ENCODE data around the gene KIF23. TPM values are rescaled to one million over a fixed set of nuclear protein-coding genes. Genes with fewer than 3 reads are reported as not detected.

KIF23 gene
- total RNA-seq, 4 donors from 2014 or later, result 2.6 to 39.3 (median 4.3) TPM

DNA sequence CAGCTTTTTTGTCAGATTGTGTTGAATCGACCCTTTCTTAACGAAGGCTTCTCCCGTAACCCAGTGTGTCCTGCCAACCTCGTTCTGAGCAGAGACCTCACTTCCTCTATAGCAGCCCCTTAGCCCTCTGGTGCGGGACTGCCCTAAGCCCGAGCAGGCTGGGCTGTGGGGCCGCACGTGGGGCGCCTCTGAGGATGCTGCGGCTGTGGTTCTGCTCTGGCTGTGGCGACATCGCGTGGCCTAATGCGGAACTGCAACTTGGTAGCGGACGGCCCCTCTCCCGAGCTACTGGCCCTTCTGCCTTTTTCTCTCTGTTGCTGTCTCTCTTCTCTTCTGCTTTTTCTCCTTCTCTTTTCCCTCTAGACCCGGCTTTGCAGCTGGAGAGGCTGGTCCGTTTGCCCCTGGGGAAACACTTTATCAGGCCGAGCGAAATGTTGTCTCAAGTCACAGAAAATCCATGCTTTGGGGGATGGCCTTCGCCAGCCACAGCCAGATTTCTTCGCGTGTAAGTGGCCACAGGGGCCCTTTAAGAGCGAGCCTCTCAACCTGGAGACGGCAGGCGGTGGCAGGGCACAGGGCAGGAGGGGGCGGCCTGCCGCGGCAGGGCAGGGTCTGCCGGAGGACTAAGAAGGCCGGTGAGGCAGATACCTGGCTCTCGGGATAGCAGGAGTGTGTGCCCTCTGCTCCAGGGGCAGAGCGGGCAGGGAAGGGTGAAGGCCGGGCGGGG lies 19.4 kb upstream of the KIF23 start:
- Histone ChIP-seq H3K36me3 (no peaks in the 10 kb centered on the region), H3K27ac (no peak overlapping the region), H3K4me3 (no peak overlapping the region), H3K27me3 (no peaks in the 10 kb centered on the region), H3K4me1 (peaks cover 0 to 6% of the 10 kb centered on the region in 2 donors), H3K9me3 (no peaks in the 10 kb centered on the region)
- DNase-seq, result peak; percentile 76 to 90
- TF ChIP-seq, protein P1, sequence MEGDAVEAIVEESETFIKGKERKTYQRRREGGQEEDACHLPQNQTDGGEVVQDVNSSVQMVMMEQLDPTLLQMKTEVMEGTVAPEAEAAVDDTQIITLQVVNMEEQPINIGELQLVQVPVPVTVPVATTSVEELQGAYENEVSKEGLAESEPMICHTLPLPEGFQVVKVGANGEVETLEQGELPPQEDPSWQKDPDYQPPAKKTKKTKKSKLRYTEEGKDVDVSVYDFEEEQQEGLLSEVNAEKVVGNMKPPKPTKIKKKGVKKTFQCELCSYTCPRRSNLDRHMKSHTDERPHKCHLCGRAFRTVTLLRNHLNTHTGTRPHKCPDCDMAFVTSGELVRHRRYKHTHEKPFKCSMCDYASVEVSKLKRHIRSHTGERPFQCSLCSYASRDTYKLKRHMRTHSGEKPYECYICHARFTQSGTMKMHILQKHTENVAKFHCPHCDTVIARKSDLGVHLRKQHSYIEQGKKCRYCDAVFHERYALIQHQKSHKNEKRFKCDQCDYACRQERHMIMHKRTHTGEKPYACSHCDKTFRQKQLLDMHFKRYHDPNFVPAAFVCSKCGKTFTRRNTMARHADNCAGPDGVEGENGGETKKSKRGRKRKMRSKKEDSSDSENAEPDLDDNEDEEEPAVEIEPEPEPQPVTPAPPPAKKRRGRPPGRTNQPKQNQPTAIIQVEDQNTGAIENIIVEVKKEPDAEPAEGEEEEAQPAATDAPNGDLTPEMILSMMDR (IDR thresholded peaks at IDR 0.05), result peak; percentile 89 to 96 (median 92)
- TF ChIP-seq POLR2A (IDR thresholded peaks at IDR 0.05), result no peak
- intact Hi-C loops (cut with DNase I; ENCODE audit: low total_unique reads), result loop anchor here (5.0 kb wide), 1 partner anchor 337 kb away; no protein-coding TSS in a partner anchor

DNA sequence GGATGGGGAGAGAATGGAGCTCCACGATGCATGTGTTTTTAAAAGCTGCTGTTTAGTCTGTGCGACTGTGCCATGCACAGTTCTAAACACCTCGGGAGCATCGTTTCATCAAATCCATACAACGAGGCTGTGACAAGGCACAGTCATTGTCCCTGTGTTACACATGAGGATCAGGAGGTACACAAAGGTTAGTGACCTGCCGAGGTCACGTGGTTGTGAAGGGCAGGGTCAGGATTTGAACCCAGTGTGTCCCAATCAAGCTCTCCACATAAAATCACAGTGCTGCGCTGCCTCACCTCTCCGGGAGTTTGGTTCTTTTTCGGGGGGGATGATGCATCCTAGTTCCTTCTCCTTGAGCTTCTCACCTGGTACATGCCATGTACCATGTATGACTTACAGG lies 18.7 kb upstream of the KIF23 start:
- intact Hi-C loops (cut with DNase I; ENCODE audit: low total_unique reads), result no loop called here

DNA sequence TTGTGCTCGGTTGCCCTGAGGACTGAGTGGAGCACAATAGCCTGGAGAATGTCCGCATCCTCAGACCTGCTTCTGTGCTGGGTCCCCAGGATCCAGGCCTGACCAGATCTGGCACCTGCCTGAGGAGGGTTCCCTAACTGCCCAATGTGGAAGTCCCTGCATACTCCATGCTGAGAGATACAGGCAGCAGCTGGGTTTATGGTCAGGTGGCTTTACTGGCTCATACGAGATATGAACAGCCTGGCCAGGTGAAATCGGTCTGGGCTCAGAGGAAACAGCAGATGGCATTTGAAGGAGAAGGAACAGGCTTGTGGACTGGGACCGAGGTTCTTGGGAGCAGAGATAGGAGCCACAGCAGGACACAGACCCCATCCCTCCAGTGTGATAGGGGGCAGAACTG lies 18.2 kb upstream of the KIF23 start:
- no peak overlapping the region for H3K4me3 ChIP-seq
- H3K4me1 ChIP-seq, result peaks cover 0 to 6% of the 10 kb centered on the region in 2 donors
- H3K36me3 ChIP-seq, result no peaks in the 10 kb centered on the region
- no peak overlapping the region for H3K27ac ChIP-seq
- H3K27me3 ChIP-seq, result no peaks in the 10 kb centered on the region
- TF ChIP-seq, protein P1 (IDR thresholded peaks at IDR 0.05), result no peak
- no peak for TF ChIP-seq POLR2A (IDR thresholded peaks at IDR 0.05)
- no peaks in the 10 kb centered on the region for H3K9me3 ChIP-seq
- no peak for DNase-seq
- intact Hi-C loops (cut with DNase I; ENCODE audit: low total_unique reads), result no loop called here

More for the DNA sequence above, 18.7 kb upstream of the KIF23 start:
- no peaks in the 10 kb centered on the region for H3K27me3 ChIP-seq
- TF ChIP-seq POLR2A (IDR thresholded peaks at IDR 0.05), result no peak
- TF ChIP-seq, protein P1 (IDR thresholded peaks at IDR 0.05), result no peak
- H3K4me1 ChIP-seq, result peaks cover 0 to 6% of the 10 kb centered on the region in 2 donors
- no peak for DNase-seq
- no peaks in the 10 kb centered on the region for H3K9me3 ChIP-seq
- H3K36me3 ChIP-seq, result no peaks in the 10 kb centered on the region
- no peak overlapping the region for H3K4me3 ChIP-seq
- H3K27ac ChIP-seq, result no peak overlapping the region

DNA sequence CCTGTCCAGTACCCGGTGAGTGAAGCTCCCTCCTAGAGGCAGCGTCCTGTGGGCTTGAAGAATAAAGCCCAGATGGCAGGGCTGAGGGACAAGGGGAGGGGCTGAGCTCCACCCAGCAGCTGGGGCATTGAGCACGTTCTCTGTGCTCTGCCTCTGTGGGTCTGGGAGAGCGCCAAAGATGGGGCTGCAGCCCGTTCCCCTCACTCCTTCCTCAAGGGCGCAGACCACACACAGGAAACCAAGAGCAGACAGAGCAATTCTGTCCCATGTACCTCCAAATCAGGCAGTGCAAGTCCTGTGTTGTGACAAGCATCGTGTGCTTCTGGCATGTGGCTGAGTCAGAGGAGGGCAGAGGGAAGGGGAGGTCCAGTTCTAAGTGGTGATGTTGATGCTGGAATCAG lies 15.7 kb upstream of the KIF23 start:
- Histone ChIP-seq H3K36me3 (no peaks in the 10 kb centered on the region), H3K4me1 (peaks cover 0 to 6% of the 10 kb centered on the region in 2 donors), H3K27me3 (no peaks in the 10 kb centered on the region), H3K9me3 (no peaks in the 10 kb centered on the region), H3K4me3 (no peak overlapping the region), H3K27ac (no peak overlapping the region)
- no peak for DNase-seq
- intact Hi-C loops (cut with DNase I; ENCODE audit: low total_unique reads), result no loop called here
- TF ChIP-seq, protein P1 (IDR thresholded peaks at IDR 0.05), result no peak
- no peak for TF ChIP-seq POLR2A (IDR thresholded peaks at IDR 0.05)

DNA sequence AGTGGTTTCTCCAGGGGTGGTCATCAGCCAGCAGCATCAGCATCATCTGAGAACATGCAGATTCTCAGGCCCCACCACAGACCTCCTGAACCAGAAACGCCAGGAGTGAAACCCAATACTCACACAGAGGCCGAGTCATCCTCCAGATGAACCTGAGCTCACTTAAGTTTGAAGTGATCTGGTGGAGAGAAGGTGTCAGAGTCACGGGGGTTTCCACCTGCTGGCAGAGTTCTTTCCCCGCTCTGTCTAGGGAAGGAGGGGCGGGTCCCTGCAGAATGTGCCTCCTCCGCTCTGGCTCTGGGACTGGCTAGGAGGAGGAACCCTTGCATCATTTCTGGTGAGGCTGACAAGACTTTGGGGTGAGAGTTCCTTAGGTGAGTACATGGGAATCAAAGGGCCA lies 13.3 kb upstream of the KIF23 start:
- DNase-seq, result no peak
- Histone ChIP-seq H3K4me3 (no peak overlapping the region), H3K27ac (no peak overlapping the region), H3K4me1 (peaks cover 4 to 5% of the 10 kb centered on the region in 2 donors), H3K36me3 (no peaks in the 10 kb centered on the region), H3K27me3 (no peaks in the 10 kb centered on the region), H3K9me3 (no peaks in the 10 kb centered on the region)
- TF ChIP-seq, protein P1 (IDR thresholded peaks at IDR 0.05), result no peak
- TF ChIP-seq POLR2A (IDR thresholded peaks at IDR 0.05), result no peak
- intact Hi-C loops (cut with DNase I; ENCODE audit: low total_unique reads), result no loop called here

Data from uterus (tissue), 4 donors.